Stimulated activated CD8-positive, alpha-beta memory T cell treated with anti-CD3 and anti-CD28 coated beads, Interleukin-12 subunit alpha, Interleukin-12 subunit beta, amount 100 ng/mL, for 4 hours (primary cell): ENCODE results near the gene RASGRP4.
"Not testable (repeated sequence)": the region's sequence is repeated elsewhere in the genome, so short reads cannot be mapped to it uniquely, and the experiment has no call there.

ENCODE experiments used
- DNase-seq: peaks from one replicate; pipeline ENCODE4 v3.0.0-alpha.2; 2020; ENCODE audit warnings: low read depth

RASGRP4 gene

GRCh38 chr19:38417146-38417543 lies 8.9 kb downstream of the RASGRP4 start:
- DNase-seq, result no peak

DNA sequence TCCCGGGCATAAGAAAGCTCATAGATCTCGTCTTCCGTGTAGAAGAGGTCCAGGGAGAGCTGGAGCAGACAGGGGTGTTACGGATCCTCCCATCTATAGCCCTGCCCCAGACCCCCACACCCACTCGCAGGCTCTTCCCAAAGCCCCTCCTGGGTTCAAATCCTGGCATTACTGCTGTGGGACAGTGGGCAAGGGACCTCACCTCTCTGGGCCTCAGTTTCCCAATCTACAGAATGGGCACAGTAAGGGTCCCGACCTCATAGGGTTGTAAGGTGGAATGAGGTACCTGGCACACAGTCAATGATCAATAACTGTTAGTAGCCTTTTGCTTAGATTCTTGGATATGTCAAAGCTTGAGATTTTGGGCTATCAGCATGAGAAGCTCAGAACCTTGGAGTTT lies 12.6 kb downstream of the RASGRP4 start:
- no peak for DNase-seq

- no peak for DNase-seq
These were observed 13.1 kb downstream of the RASGRP4 start for GRCh38 chr19:38412961-38413360.

DNA sequence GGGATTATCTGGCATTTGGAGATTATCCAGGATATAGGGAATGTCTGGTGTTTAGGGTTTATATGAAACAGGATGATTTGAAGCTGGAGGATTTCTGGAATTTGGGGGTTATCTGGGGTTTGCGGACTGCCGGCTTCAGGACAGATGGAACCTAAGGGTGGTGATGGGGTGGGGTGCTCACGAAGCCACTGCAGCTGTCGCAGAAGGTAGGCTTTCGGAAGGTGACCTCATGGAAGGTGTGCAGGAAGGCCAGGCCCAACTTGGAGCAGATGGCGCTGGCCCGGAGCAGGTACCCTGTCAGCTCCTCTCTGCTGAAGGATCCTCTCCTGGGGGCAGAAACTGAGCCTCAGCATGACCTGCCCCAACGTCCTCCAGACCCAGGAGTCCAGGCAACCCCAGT lies 13.5 kb downstream of the RASGRP4 start:
- no peak for DNase-seq

DNA sequence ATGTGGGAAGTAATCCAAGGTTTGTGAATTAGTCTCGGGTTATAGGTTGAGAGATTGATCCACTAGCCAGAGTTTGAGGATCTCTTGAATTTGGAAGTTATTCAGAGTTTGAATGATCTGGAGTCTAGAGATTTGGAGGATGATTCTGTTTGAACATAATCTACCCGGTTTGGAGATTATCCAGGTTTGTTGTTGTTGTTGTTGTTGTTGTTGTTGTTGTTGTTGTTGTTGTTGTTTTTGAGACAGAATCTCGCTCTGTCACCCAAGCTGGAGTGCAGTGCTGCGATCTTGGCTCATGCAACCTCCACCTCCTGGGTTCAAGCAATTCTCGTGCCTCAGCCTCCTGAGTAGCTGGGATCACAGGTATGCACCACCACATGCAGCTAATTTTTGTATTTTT lies 14.1 kb downstream of the RASGRP4 start:
- DNase-seq, result not testable (repeated sequence)

GRCh38 chr19:38411041-38411712 lies 14.8 kb downstream of the RASGRP4 start:
- DNase-seq, result no peak

DNA sequence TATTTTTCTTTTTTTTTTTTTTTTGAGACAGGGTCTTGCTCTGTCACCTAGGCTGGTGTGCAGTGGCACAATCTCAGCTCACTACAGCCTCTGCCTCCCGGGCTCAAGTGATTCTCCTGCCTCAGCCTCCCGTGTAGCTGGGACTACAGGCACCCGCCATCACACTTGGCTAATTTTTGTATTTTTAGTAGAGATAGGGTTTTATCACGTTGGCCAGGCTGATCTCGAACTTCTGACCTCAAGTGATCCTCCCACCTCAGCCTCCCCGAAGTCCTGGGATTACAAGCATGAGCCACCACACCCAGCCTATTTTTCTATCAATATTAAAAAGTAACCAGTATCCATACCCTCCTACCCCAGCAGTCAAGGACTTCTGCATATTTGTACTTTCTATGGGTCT lies 15.6 kb downstream of the RASGRP4 start:
- DNase-seq, result not testable (repeated sequence)

DNA sequence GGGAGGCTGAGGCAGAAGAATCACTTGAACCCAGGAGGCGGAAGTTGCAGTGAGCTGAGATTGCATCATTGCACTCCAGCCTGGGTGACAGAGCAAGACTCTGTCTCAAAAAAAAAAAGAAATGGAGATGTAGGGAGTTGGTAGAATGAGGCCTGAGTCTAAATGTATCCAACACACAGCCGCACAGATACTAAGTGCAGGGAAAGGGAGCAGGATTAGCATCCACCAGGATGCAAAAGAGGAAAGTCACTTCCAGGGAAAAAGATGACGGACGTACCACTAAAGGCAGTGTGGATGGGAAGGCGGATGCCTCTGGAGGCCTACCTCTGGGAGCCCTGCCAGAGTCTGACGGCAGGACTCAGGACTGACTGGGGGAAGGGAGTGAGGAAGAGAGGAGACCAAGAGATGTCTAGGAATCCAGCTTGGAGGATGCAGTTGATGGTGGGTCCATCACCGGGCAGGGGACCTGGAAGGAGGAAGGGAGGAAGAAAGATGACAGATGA lies 16.3 kb downstream of the RASGRP4 start:
- no peak for DNase-seq

DNA sequence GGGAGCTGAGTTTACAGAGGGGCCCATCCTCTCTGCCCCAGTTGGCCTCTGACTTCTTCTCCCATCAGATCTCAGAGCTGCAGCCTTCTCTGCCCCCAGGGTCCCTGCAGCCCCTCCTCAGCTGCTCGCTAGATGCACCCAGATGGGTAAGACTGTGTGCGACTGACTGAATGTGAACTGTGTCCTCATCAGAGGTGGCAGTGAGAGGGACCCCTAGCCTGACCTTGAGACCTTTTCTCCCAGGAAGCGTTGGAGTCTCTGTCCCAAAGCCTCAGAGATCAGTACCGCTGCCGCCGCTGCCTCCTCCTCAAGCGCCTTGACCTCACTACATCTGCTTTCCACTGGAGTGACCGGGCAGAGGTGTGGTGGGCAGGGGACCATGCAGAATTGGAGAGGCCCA lies 20.7 kb downstream of the RASGRP4 start:
- DNase-seq, result no peak

DNA sequence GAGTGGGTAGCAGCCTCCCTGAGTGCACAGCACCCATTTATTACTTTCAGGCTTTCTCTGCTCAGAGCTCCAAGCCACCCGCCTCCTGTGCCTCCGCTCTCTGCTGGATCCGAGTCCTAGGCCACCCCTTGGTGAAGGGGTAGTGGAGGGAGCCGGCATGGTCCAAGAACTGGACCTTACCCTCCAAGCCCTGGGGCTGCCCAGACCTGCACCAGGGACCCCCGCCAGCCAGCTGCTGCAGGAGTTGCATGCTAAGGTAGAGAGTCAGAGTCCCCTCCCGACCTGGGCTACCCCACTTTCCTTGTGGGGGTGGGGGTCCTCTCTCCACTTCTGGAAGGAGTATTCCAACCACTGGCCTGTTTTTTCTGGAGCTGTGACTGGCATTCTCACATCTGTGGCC lies 21.2 kb downstream of the RASGRP4 start:
- no peak for DNase-seq

DNA sequence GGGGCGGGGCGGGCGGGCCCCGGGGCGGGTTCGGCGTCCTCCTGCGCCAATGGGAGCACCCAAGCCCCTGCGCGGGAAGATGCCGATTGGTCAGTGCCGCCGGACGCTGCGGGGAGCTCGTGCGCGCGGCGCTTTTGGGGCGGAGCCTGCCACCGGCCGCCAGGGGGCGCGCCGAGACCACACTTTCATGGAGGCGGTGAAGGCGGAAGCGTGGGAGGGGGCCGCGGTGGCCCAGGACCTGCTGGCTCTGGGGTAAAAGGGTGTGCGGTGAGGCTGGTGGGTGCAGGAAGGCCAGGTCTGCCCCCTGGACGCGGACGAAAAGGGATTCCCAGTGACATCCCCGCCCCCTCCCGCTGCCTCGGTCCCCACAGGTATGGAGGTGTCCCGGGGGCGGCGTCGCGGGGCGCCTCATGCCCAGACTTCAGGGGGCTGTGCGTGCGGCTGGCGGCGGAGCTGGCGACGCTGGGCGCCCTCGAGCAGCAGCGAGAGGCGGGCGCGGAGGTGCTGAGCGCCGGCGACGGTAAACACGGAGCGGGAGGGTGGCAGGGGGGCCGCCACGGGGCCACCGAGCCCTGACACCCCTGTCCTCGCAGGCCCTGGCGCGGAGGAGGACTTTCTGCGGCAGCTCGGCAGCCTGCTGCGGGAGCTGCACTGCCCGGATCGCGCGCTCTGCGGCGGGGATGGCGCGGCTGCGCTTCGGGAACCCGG lies 22.9 kb downstream of the RASGRP4 start, which contains the start of gene FAM98C:
Gene FAM98C, plus strand, starts transcription at position 127 of the 708 bp plus-strand sequence. Its CDS starts 61 bp downstream, at position 188.
- peak; percentile 95 for DNase-seq

DNA sequence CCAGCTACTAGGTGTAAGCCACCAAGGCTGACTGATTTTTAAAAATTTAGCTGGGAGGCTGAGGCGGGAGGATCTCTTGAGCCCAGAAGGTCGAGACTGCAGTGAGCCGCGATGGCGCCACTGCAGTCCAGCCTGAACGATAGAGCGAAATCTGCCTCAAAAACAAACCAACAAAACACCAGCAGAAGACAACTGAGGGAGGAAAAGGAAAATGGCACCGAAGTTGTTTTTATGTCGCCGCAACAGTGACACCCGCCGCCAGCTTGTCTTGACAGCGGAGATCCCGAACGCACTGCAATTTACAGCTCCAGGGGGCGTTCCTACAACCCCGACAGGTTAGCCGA lies 23.4 kb downstream of the RASGRP4 start:
- no peak for DNase-seq

- no peak for DNase-seq
These were observed 24.9 kb downstream of the RASGRP4 start for GRCh38 chr19:38401148-38401547.

- no peak for DNase-seq
These were observed 25.7 kb downstream of the RASGRP4 start for GRCh38 chr19:38400361-38400760.

DNA sequence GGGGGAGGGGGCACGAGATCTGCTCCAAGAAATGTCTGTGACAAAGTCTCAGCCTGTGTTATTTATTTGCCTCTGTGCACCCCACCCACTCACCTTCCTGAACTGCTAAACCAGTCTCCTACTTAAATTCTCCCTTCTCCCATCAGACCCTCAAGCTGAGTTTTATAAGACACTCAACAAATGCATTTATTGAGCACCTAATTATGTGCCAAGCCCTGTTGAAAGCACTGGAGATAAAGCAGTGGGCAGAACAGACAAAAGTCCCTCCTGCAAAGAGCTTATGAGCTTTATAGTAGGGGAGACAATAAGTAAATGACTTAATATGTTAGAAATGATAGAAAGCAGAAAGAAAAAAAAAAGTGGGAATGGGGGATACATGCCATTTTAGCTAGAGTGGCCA lies 26.5 kb downstream of the RASGRP4 start:
- DNase-seq, result no peak

- DNase-seq, result no peak
These were observed 26.9 kb downstream of the RASGRP4 start for GRCh38 chr19:38399081-38399480.

DNA sequence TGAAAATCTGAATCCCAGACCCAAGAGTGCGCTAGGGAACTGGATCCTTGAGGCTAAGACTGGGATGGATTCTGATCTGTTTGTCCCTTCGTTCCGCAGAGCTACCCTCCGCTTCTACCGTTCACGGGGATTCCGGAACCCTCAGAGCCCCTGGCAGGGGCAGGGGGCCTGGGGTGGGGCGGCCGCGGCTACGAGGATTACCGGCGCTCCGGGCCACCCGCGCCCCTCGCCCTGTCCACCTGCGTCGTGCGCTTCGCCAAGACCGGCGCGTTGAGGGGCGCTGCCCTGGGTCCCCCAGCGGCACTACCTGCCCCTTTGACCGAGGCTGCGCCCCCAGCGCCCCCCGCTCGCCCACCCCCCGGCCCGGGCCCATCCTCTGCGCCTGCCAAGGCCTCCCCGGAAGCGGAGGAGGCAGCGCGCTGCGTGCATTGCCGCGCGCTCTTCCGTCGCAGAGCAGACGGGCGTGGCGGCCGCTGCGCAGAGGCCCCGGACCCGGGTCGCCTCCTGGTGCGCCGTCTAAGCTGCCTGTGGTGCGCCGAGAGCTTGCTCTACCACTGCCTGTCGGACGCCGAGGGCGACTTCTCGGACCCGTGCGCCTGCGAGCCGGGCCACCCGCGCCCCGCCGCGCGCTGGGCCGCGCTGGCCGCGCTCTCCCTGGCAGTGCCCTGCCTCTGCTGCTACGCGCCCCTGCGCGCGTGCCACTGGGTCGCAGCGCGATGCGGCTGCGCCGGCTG lies 30.5 kb downstream of the RASGRP4 start:
- peak; percentile 20 for DNase-seq

DNA sequence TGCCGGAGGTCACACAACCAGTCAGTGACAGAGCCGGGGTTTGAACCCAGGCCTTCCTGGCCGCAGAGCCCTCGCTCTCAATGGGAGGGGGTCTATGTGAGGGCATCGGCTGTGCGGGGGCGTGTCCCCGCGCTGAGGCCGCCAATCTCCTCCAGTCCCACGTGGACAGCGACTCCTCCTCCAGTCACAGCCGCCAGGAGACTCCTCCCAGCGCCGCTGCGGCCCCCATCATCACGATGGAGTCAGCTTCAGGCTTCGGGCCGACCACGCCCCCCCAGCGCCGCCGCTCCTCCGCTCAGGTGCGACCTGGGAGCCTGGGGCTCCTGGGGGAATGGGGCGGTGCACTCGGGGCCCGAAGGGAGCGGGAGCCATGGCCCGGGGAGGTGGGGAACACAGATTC lies 31.5 kb downstream of the RASGRP4 start:
- DNase-seq, result peak; percentile 32

- DNase-seq, result no peak
These were observed 33.2 kb downstream of the RASGRP4 start for GRCh38 chr19:38392707-38393308.

DNA sequence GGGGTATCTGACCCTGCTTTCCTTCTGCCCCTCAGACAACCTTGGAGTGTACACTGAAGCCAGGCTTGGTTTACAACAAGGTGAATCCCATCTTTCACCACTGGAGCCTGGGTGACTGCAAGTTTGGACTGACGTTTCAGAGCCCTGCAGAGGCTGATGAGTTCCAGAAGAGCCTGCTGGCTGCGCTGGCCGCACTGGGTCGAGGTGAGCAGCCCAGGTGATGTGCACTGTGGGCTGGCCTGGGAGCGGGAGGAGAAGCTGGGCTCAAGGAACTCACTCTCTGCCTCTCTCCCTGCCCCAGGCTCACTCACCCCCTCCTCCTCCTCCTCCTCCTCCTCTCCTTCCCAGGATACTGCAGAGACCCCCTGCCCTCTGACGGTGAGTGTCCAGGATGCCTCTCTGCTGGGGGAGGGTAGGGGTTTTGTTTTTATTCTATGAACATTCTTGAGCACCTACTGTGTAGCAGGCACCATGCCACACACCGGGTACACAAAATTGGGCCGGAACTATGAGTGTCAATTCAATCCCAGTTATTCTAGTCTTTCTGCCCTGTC lies 34.0 kb downstream of the RASGRP4 start:
- DNase-seq, result no peak

DNA sequence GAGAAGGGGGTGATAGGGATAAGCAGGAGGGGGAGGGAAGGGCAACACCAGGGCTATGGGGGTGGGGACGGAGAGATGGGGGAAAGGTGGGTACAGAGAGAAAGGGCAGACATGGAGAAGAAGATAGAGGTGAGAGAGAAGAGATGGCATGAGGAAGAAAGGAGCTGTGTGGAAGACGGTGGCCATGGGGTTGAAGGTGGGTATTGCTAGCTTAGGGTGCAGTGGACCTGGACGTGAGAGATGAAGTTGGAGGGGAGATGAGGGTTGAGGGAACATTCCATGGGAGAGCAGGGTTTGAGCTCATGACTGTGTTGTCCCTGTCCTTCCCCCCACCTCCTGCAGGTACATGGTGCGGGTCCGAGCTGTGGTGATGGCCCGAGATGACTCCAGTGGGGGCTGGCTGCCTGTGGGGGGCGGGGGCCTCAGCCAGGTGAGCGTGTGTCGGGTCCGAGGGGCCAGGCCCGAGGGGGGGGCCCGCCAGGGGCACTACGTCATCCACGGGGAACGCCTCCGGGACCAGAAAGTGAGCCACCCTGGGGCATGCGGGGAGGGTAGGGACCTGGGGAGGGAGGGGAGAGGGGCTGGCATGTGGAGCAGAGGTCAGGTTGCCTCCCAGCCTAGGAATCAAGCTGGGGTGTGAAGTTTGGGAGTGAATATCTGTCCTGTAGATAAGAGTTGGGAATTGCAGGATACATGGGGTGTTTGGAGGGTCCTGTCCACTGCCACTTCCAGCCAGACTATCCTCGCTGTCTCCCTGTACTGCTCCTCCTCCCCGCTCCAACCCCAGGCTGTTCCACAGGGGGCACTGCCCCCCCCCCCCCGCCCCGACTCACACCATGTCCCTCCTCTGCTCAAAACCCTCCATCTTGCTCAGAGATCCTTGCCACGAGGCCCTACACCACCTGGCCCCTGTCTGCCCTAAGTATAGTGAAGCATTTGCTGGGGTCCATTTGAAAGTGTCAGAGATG lies 35.8 kb downstream of the RASGRP4 start:
- DNase-seq, result no peak
